H9 (cell line): Measurements from ENCODE around the gene CADPS2. TPM values are rescaled to one million over a fixed set of nuclear protein-coding genes. Genes with fewer than 3 reads are reported as not detected.
A peak's percentile ranks its signal among the peaks of the same experiment; 100 is the strongest.

Experiments used
- DNase-seq: peaks from one replicate; pipeline ENCODE4 v3.0.0-alpha.2; 2017
- H2AFZ ChIP-seq: one replicate; pipeline ENCODE4 v1.6.1; 2013; ENCODE audit warnings: mild to moderate bottlenecking, low read length, control low read depth, moderate library complexity
- H2AK5ac ChIP-seq: 2 replicates; pipeline ENCODE4 v1.6.1; 2013; ENCODE audit warnings: low read length, control low read depth, mixed read lengths; ENCODE audit not compliant: insufficient read length
- H2BK120ac ChIP-seq: one replicate; pipeline ENCODE4 v1.6.1; 2013; ENCODE audit warnings: low read depth, mild to moderate bottlenecking, low read length, control low read depth, inconsistent platforms; ENCODE audit not compliant: poor library complexity, severe bottlenecking
- H2BK12ac ChIP-seq: 2 replicates; pipeline ENCODE4 v1.6.1; 2013; ENCODE audit warnings: low read length, control low read depth, mixed read lengths, low read depth; ENCODE audit not compliant: insufficient read length
- H2BK15ac ChIP-seq: 2 replicates; pipeline ENCODE4 v1.6.1; 2013; ENCODE audit warnings: low read depth, low read length, control low read depth
- H2BK20ac ChIP-seq: one replicate; pipeline ENCODE4 v1.6.1; 2013; ENCODE audit warnings: low read depth, mild to moderate bottlenecking, low read length, control low read depth, inconsistent platforms; ENCODE audit not compliant: poor library complexity, severe bottlenecking
- H2BK5ac ChIP-seq: 2 replicates; pipeline ENCODE4 v1.6.1; 2013; ENCODE audit warnings: low read length, control low read depth, mixed read lengths; ENCODE audit not compliant: insufficient read length
- H3K14ac ChIP-seq: 2 replicates; pipeline ENCODE4 v1.6.1; 2013; ENCODE audit warnings: low read length, control low read depth; ENCODE audit not compliant: insufficient read depth
- H3K18ac ChIP-seq: 2 replicates; pipeline ENCODE4 v1.6.1; 2013; ENCODE audit warnings: low read depth, mild to moderate bottlenecking, mixed read lengths, low read length, control low read depth; ENCODE audit not compliant: insufficient read length
- H3K23ac ChIP-seq: 2 replicates; pipeline ENCODE4 v1.6.1; 2013; ENCODE audit warnings: low read length, control low read depth, mixed read lengths, low read depth; ENCODE audit not compliant: insufficient read length
- H3K23me2 ChIP-seq: 2 replicates; pipeline ENCODE4 v1.6.1; 2013; ENCODE audit warnings: low read depth, mild to moderate bottlenecking, mixed read lengths, low read length, control low read depth; ENCODE audit not compliant: insufficient read length, poor library complexity, severe bottlenecking
- H3K27ac ChIP-seq: 2 replicates; pipeline ENCODE4 v1.5.1; 2013; ENCODE audit warnings: low read length, control low read depth, mixed read lengths, low read depth; ENCODE audit not compliant: insufficient read length
- H3K27me3 ChIP-seq: 2 replicates; pipeline ENCODE4 v1.6.1; 2013; ENCODE audit warnings: low read length, control low read depth, inconsistent platforms; ENCODE audit not compliant: insufficient read depth
- H3K4ac ChIP-seq: 2 replicates; pipeline ENCODE4 v1.6.1; 2013; ENCODE audit warnings: low read depth, mild to moderate bottlenecking, control low read depth, inconsistent platforms, low read length, moderate library complexity
- H3K4me1 ChIP-seq: 2 replicates; pipeline ENCODE4 v1.6.1; 2013; ENCODE audit warnings: low read length, control low read depth, inconsistent platforms; ENCODE audit not compliant: insufficient read depth
- H3K4me2 ChIP-seq: 2 replicates; pipeline ENCODE4 v1.6.1; 2013; ENCODE audit warnings: low read length, control low read depth, mixed read lengths; ENCODE audit not compliant: insufficient read length, insufficient read depth
- H3K56ac ChIP-seq: 2 replicates; pipeline ENCODE4 v1.6.1; 2013; ENCODE audit warnings: low read depth, mild to moderate bottlenecking, mixed read lengths, low read length, control low read depth; ENCODE audit not compliant: insufficient read length
- H3K79me1 ChIP-seq: 2 replicates; pipeline ENCODE4 v1.6.1; 2013; ENCODE audit warnings: low read depth, mild to moderate bottlenecking, moderate library complexity, low read length, control low read depth, inconsistent platforms; ENCODE audit not compliant: insufficient read depth, poor library complexity, severe bottlenecking
- H3K79me2 ChIP-seq: 2 replicates; pipeline ENCODE4 v1.6.1; 2013; ENCODE audit warnings: low read length, control low read depth, inconsistent platforms; ENCODE audit not compliant: insufficient read depth
- H3K9ac ChIP-seq: 2 replicates; pipeline ENCODE4 v1.6.1; 2013; ENCODE audit warnings: low read length, control low read depth, mixed read lengths; ENCODE audit not compliant: insufficient read length; ENCODE audit errors: extremely low read depth
- H3K9me3 ChIP-seq: one replicate; pipeline ENCODE4 v1.6.1; 2013; ENCODE audit warnings: low read depth, low read length, inconsistent platforms; ENCODE audit not compliant: control insufficient read depth
- H3T11ph ChIP-seq: one replicate; pipeline ENCODE4 v1.6.1; 2013; ENCODE audit warnings: mild to moderate bottlenecking, low read length, control low read depth, inconsistent platforms
- H4K20me1 ChIP-seq: one replicate; pipeline ENCODE4 v1.6.1; 2013; ENCODE audit not compliant: control insufficient read depth, insufficient read length, insufficient read depth
- H4K5ac ChIP-seq: 2 replicates; pipeline ENCODE4 v1.6.1; 2013; ENCODE audit warnings: low read depth, mild to moderate bottlenecking, mixed read lengths, low read length, control low read depth; ENCODE audit not compliant: insufficient read length
- H4K8ac ChIP-seq: replicated peaks from 2 replicates; pipeline ENCODE4 v1.6.1; 2013; ENCODE audit warnings: low read length, control low read depth, mixed read lengths, low read depth; ENCODE audit not compliant: insufficient read length
- H4K91ac ChIP-seq: 2 replicates; pipeline ENCODE4 v1.6.1; 2013; ENCODE audit warnings: low read depth, mild to moderate bottlenecking, moderate library complexity, mixed read lengths, low read length, control low read depth; ENCODE audit not compliant: insufficient read length
- H3K27ac Mint-ChIP-seq, 3 experiments: 2 replicates in 2 of 3; 3 replicates in 1 of 3; pipeline ENCODE4 v1.8.0; 2020 to 2021; ENCODE audit warnings: mixed read lengths in 3 of 3, mild to moderate bottlenecking in 1 of 3, moderate library complexity in 1 of 3
- H3K27me3 Mint-ChIP-seq: 2 replicates; pipeline ENCODE4 v1.8.0; 2021; ENCODE audit warnings: low read depth, mild to moderate bottlenecking, moderate library complexity, mixed read lengths
- H3K36me3 Mint-ChIP-seq, 3 experiments: 2 replicates in 2 of 3; 3 replicates in 1 of 3; pipeline ENCODE4 v1.8.0; 2020 to 2021; ENCODE audit warnings: low read depth in 3 of 3, mixed read lengths in 3 of 3; ENCODE audit not compliant: insufficient read depth in 1 of 3
- H3K4me1 Mint-ChIP-seq, 2 experiments: 2 replicates each; pipeline ENCODE4 v1.8.0; 2020; ENCODE audit warnings: mixed read lengths in 2 of 2
- H3K4me3 Mint-ChIP-seq, 2 experiments: 2 replicates in 1 of 2; 3 replicates in 1 of 2; pipeline ENCODE4 v1.8.0; 2020 to 2021; ENCODE audit warnings: mild to moderate bottlenecking in 2 of 2, mixed read lengths in 2 of 2, moderate library complexity in 1 of 2
- H3K9me3 Mint-ChIP-seq, 2 experiments: 2 replicates in 1 of 2; 3 replicates in 1 of 2; pipeline ENCODE4 v1.8.0; 2020; ENCODE audit warnings: mild to moderate bottlenecking in 2 of 2, mixed read lengths in 2 of 2, moderate library complexity in 1 of 2
- CTCF ChIP-seq: fragments of 200-600 bp; sonication (generic); conservative IDR thresholded peaks from 3 replicates; pipeline ENCODE4 v1.8.0; 2021; ENCODE audit warnings: antibody characterized with exemption, mild to moderate bottlenecking
- WGBS: extraction: QIAGEN DNeasy Blood & Tissue Kit; methylation state at CpG from one replicate; pipeline ENCODE4 v1.1.7; 2013; ENCODE audit warnings: missing lambda C conversion rate, low lambda C conversion rate, mixed read lengths; ENCODE audit not compliant: insufficient read length; ENCODE audit errors: extremely low coverage; 5-methylcytosine and 5-hydroxymethylcytosine counted together
- total RNA-seq: library from RNA; stranded (reverse); gene quantifications from 2 replicates; pipeline ENCODE4 v1.2.1, GENCODE V29; 2021

The CADPS2 gene
- total RNA-seq, 1 experiment from 2014 or later: 7.1 TPM

GRCh38 chr7:122467661-122468449 is 418.4 kb downstream of the CADPS2 start:
- no peaks in the 10 kb centered on the region for H3K79me1 ChIP-seq
- no peak overlapping the region for H3K56ac ChIP-seq
- H4K91ac ChIP-seq: no peak overlapping the region
- H3K9me3 Mint-ChIP-seq: no peaks in the 10 kb centered on the region; a peak in 1 of 5 replicates
- no peak overlapping the region for H3K18ac ChIP-seq
- no peaks in the 10 kb centered on the region for H3K27me3 Mint-ChIP-seq
- no peak overlapping the region for H3K4me2 ChIP-seq
- no peak overlapping the region for H3K14ac ChIP-seq
- no peak overlapping the region for H3K4me3 Mint-ChIP-seq
- H3K79me2 ChIP-seq: no peaks in the 10 kb centered on the region
- no peak overlapping the region for H2AFZ ChIP-seq
- H2BK5ac ChIP-seq: no peak overlapping the region
- no peak overlapping the region for H2AK5ac ChIP-seq
- H3K4me1 Mint-ChIP-seq: peaks cover 52% of the 10 kb centered on the region in 2 experiments
- H3K23me2 ChIP-seq: no peaks in the 10 kb centered on the region
- no peak overlapping the region for H2BK15ac ChIP-seq
- H4K5ac ChIP-seq: no peak overlapping the region
- no peak overlapping the region for H4K8ac ChIP-seq
- TF ChIP-seq CTCF: no peak
- H3K4ac ChIP-seq: no peak overlapping the region
- no peaks in the 10 kb centered on the region for H3K9me3 ChIP-seq
- no peak overlapping the region for H3K9ac ChIP-seq
- peak overlapping the region in 1 of 3 experiments; percentile 8; a peak in 3 of 7 replicates for H3K27ac Mint-ChIP-seq
- H3K36me3 Mint-ChIP-seq: no peaks in the 10 kb centered on the region
- H3K4me1 ChIP-seq: peaks cover 4% of the 10 kb centered on the region
- H2BK120ac ChIP-seq: no peak overlapping the region
- no peak overlapping the region for H2BK20ac ChIP-seq
- H2BK12ac ChIP-seq: no peak overlapping the region
- H3K27ac ChIP-seq: no peak overlapping the region
- H3K27me3 ChIP-seq: no peaks in the 10 kb centered on the region
- DNase-seq: no peak
- WGBS: no CpG with 5 or more reads among the region's 4 CpGs
- H3K23ac ChIP-seq: no peak overlapping the region
- H4K20me1 ChIP-seq: no peaks in the 10 kb centered on the region
- no peak overlapping the region for H3T11ph ChIP-seq
